GM12801 (cell line): ENCODE measurements around the gene ZNF365.

Source experiments
- TF ChIP-seq, protein P1 (sequence below): IDR thresholded peaks from one replicate; pipeline ENCODE4 v1.5.1; 2011; ENCODE audit warnings: control low read depth; ENCODE audit not compliant: insufficient read length; ENCODE audit errors: extremely low read depth

The ZNF365 gene

DNA sequence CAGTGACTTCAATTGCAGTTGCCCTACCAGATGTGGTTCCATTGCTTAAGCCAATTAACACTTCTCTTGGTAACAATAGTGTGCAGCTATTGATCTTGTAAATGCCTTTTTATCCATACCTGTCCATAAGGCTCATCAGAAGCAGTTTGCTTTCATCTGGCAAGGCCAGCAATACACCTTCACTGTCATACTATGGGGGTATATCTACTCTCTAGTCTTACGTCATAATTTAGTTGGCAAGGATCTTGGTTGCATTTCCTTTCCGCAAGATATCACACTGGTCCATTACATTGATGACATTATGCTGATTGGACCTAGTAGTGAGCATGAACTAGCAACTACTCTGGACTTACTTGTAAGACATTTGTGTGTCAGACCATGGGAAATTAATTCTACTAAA, 17.7 kb upstream of the ZNF365 start:
- TF ChIP-seq, protein P1, sequence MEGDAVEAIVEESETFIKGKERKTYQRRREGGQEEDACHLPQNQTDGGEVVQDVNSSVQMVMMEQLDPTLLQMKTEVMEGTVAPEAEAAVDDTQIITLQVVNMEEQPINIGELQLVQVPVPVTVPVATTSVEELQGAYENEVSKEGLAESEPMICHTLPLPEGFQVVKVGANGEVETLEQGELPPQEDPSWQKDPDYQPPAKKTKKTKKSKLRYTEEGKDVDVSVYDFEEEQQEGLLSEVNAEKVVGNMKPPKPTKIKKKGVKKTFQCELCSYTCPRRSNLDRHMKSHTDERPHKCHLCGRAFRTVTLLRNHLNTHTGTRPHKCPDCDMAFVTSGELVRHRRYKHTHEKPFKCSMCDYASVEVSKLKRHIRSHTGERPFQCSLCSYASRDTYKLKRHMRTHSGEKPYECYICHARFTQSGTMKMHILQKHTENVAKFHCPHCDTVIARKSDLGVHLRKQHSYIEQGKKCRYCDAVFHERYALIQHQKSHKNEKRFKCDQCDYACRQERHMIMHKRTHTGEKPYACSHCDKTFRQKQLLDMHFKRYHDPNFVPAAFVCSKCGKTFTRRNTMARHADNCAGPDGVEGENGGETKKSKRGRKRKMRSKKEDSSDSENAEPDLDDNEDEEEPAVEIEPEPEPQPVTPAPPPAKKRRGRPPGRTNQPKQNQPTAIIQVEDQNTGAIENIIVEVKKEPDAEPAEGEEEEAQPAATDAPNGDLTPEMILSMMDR, result no peak

DNA sequence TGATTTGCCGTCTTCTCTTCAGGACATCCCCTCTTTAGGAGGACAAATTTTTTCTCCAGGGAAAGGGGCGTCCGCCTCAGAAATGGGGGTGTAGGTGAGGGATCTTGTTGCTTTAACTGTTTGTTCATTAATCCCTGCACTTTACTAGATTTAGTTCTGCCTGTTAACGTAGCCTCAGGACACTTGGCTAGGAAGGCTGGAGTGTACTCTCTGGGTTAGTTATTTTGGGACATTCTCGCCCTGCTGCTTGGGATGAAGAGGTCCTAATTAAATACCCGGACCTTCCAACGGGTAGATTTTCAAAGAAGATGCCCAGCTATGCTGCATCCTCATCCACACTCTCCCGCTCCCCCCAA, 552 bp upstream of the ZNF365 start:
- TF ChIP-seq, protein P1, result no peak

DNA sequence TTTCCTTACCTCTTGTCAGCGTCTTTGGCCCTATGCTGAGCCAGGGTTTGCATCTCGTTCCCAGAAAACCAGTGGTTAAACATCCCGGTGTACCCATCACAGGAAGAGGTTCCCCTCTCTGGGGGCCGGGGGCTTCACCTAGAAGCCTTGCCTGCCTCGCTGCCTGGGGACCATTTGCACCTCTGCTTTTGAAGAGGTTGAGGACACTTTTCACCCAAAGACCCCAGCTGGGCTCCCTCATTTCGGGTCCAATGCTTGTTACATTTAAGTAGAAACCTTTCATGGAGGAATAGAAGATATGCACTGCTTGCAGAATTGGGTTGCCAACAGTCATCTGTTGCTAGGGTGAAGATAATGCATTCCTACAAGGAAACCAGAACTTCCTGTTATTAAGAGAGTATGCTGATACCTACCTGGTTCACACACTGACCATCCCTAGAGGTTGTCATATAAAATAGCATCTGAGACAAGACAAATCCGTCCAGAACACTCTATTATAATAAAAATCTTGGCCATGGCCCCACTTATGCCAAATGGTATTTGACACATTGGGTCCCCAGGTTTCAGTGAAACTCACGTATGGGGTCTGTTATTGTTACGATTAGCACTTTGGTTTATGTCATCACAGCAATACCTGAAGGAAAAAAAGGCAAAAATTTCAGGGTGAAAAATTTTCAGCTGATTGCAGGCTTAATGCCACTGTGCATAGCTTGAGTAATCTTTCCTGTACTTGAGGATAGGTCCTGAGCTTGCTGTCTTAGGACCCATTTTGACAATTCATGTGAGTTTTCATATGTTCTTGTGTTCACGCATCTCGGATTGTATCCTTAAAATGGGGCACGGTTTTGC, 917 bp downstream of the ZNF365 start:
- TF ChIP-seq, protein P1, result no peak

DNA sequence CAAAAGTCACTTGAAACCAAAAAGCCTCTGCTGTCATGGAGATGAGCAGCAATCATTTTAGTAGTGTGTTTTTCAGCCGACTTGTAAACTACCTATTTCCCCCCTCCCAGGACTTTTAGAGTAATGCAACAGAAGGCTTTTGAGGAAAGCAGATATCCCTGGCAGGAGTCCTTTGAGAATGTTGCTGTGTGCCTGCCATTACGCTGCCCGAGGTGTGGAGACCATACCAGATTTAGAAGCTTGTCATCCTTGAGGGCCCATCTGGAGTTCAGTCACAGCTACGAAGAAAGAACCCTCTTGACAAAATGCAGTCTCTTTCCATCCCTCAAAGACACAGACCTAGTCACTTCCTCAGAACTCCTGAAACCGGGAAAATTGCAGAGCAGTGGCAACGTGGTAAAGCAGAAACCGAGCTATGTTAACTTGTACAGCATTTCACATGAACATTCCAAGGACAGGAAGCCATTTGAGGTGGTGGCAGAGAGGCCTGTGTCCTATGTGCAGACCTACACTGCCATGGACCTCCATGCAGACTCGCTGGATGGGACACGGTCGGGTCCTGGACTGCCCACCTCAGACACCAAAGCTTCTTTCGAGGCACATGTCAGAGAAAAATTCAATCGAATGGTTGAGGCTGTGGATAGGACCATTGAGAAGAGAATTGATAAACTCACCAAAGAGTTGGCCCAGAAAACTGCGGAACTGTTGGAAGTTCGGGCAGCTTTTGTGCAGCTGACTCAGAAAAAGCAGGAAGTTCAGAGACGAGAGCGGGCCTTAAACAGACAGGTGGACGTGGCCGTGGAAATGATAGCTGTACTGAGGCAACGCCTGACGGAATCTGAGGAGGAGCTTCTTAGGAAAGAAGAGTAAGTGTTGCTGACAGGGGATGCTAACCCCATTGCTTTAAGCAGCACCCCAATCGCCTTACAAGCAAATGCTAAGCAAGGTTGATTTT, 2.2 kb downstream of the ZNF365 start:
- TF ChIP-seq, protein P1, result no peak

DNA sequence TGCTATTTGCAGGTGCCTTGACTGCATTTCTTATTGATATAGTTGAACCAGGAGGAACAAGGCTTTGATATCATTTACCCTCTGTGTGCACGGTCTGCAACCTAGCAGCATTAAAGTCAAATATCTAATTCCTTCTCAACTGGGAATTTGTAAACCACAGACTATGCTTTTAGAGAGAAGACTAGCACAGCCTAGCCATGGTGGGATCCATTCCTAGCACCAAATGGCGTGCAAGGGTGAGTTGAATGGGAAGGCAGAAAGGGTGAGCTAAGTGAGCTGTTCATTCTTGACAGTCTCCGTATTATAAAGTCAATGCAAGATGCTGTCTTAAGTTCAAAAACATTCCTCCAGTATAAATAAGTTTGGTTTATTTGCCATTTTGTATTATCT, 2.9 kb downstream of the ZNF365 start:
- TF ChIP-seq, protein P1, result no peak

DNA sequence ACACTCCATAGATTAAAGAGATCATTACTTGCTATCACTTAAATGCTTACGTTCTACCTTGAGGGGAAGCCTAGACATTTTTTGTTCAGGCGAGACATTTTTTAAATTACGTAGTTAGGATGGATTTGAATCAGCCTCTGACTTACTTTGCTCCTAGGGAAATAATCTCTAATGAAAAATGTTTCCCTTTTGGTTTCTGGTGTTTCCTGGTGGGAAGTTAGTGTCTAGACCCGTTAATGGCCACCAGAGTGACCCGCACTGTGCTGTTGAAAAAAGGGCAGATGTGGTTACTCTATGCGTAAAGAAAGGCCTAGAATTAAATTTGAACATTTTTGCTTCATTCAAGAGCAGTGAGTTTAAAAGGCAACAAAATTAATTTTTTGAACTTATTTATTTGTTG, 3.8 kb downstream of the ZNF365 start:
- TF ChIP-seq, protein P1, result no peak

DNA sequence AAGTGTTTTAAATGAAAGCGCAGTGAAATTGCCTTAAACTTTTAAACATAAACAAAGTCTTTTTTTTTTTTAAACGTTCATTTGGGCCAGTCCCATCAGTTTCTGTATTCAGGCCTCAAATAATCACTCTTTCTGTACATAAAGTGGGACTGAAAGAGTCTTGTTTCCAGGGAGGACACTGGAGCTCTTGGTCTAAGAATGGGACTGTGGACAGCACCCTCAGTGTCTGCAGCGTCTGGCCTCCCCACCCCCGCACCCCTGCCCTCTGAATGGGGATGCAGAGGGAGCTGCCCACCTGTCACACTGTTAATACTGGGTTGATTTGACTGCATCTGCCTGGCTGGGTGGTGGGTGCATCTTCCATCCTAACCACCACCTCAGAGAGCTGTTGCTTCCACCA, 5.2 kb downstream of the ZNF365 start:
- TF ChIP-seq, protein P1, result no peak
